Neural cell (in vitro differentiated cells): ENCODE data around the gene KATNBL1.

ENCODE experiments used
- CTCF ChIP-seq: fragments of 450-650 bp; IDR thresholded peaks from 2 replicates; pipeline ENCODE4 v1.5.1; 2014; ENCODE audit warnings: antibody characterized with exemption, mild to moderate bottlenecking, moderate library complexity; ENCODE audit not compliant: poor library complexity, severe bottlenecking
- EP300 ChIP-seq: fragments of 450-650 bp; conservative IDR thresholded peaks from 2 replicates; pipeline ENCODE4 v1.6.1; 2014; ENCODE audit warnings: antibody characterized with exemption, mild to moderate bottlenecking, moderate library complexity; ENCODE audit not compliant: poor library complexity, severe bottlenecking
- EZH2 ChIP-seq: fragments of 200-600, 300-800 bp; shearing (Covaris generic), sonication (generic); IDR thresholded peaks from 2 replicates; pipeline ENCODE4 v1.6.1; 2014; ENCODE audit warnings: antibody characterized with exemption, low read length, borderline replicate concordance, mild to moderate bottlenecking; ENCODE audit not compliant: insufficient read depth, poor library complexity, severe bottlenecking
- MXI1 ChIP-seq: fragments of 450-650 bp; conservative IDR thresholded peaks from 2 replicates; pipeline ENCODE4 v1.6.1; 2014; ENCODE audit warnings: antibody characterized with exemption, mild to moderate bottlenecking; ENCODE audit not compliant: poor library complexity, severe bottlenecking
- POLR2AphosphoS5 ChIP-seq: IDR thresholded peaks from 2 replicates; pipeline ENCODE4 v1.6.1; 2012
- RAD21 ChIP-seq: fragments of 450-650 bp; conservative IDR thresholded peaks from 2 replicates; pipeline ENCODE4 v1.6.1; 2014; ENCODE audit warnings: antibody characterized with exemption, mild to moderate bottlenecking, moderate library complexity
- REST ChIP-seq: IDR thresholded peaks from 2 replicates; pipeline ENCODE4 v1.6.1; 2012; ENCODE audit warnings: borderline replicate concordance
- SMC3 ChIP-seq: fragments of 450-650 bp; conservative IDR thresholded peaks from 2 replicates; pipeline ENCODE4 v1.6.1; 2014; ENCODE audit warnings: antibody characterized with exemption, mild to moderate bottlenecking, moderate library complexity; ENCODE audit not compliant: poor library complexity
- TAF1 ChIP-seq: IDR thresholded peaks from 2 replicates; pipeline ENCODE4 v1.6.1; 2012; ENCODE audit warnings: low read depth

- TF ChIP-seq RAD21 (peak; percentile 60), CTCF (peak; percentile 66), EP300 (no peak), POLR2AphosphoS5 (no peak), EZH2 (no peak), TAF1 (no peak), REST (no peak), SMC3 (peak; percentile 71), MXI1 (no peak)
These were observed 31.8 kb upstream of the KATNBL1 start for GRCh38 chr15:34241376-34242330.
